Omental fat pad (tissue), 4 donors: ENCODE measurements around the gene ALAS1. TPM values are rescaled to one million over a fixed set of nuclear protein-coding genes. Genes with fewer than 3 reads are reported as not detected.

Experiments
- ATAC-seq: fragments of 150-250 bp; one replicate; pipeline ENCODE4 v1.9.1; 2016; ENCODE audit warnings: mild to moderate bottlenecking, moderate library complexity; ENCODE audit not compliant: low FRiP score
- DNase-seq: peaks from one replicate; pipeline ENCODE4 v3.0.0-alpha.2; 2019; ENCODE audit warnings: low spot score
- total RNA-seq, 4 donors: library from RNA; depleted of rRNA; stranded (reverse); fragments of >200 nt; gene quantifications; one replicate each; pipeline ENCODE4 v1.1.0, GENCODE V29; 2016
- TF ChIP-seq, protein P1 (sequence below), 3 donors: fragments of 450-650 bp; IDR thresholded peaks; one replicate each; pipeline ENCODE4 v1.5.1; 2016 to 2017; ENCODE audit warnings: antibody characterized with exemption in 3 of 3, mild to moderate bottlenecking in 3 of 3, moderate library complexity in 2 of 3

The ALAS1 gene
- total RNA-seq, 4 donors from 2014 or later = 29.3 to 79.7 (median 31.0) TPM

DNA sequence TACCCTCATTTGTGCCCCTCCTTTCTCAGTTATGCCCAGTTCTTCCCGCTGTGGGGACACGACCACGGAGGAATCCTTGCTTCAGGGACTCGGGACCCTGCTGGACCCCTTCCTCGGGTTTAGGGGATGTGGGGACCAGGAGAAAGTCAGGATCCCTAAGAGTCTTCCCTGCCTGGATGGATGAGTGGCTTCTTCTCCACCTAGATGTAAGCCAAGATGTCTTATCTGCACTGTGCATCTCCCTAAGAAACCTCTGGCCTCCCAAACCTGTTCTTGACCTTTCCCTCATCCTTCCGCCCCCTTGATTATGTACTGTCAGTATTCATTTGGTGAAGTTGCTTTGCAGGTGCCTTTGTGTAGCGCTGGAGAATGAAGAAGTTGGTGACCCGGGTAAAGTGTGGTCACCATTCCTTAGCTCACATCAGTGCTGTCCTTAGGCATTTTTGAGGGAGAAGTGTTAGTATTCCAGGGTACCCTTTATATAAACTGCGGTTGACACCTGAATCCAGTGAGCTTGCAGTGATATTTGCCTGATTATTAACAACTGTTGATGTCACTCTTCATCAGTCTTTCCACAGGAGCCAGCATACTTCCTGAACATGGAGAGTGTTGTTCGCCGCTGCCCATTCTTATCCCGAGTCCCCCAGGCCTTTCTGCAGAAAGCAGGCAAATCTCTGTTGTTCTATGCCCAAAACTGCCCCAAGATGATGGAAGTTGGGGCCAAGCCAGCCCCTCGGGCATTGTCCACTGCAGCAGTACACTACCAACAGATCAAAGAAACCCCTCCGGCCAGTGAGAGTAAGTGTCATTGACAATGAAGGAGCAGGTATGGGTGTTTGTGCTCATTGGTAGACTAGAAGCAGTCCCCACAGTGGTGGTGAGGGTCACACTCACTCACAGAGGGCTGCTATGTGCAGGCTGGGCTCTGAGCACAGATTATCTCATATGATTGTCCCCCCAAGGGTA, 966 bp downstream of the ALAS1 start:
- TF ChIP-seq, protein P1, sequence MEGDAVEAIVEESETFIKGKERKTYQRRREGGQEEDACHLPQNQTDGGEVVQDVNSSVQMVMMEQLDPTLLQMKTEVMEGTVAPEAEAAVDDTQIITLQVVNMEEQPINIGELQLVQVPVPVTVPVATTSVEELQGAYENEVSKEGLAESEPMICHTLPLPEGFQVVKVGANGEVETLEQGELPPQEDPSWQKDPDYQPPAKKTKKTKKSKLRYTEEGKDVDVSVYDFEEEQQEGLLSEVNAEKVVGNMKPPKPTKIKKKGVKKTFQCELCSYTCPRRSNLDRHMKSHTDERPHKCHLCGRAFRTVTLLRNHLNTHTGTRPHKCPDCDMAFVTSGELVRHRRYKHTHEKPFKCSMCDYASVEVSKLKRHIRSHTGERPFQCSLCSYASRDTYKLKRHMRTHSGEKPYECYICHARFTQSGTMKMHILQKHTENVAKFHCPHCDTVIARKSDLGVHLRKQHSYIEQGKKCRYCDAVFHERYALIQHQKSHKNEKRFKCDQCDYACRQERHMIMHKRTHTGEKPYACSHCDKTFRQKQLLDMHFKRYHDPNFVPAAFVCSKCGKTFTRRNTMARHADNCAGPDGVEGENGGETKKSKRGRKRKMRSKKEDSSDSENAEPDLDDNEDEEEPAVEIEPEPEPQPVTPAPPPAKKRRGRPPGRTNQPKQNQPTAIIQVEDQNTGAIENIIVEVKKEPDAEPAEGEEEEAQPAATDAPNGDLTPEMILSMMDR (IDR thresholded peaks at IDR 0.05) = no peak
- DNase-seq = no peak
- ATAC-seq = no peak

DNA sequence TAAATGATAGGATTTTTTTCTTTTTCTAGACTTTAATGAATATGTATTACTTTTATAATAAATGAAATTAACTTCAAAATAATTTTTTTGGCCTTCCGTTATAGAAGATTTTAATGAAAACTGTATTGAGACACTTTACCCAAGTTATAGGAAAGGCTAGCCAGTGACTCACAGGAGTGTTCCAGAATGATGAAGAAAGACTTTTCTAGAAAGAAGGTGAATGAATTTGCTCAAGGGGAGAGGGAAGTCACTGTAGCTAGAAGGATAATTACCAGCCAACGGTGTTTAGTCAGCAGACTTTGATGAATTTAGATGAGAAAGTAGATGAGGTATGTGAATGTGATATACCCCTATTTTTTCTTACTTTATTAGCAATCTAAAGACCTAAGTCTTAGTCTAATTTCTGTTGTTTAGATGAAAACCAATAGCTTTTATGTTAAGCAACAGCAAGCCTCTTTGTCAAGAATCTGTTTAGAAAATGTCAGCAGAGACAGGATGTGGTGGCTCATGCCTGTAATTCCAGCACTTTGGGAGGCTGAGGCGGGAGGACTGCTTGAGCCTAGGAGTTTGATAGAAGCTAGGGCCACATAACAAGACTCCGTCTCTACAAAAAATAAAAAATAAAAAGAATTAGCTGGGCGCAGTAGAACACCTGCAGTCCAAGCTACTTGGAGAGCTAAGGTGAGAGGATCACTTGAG, 3.2 kb downstream of the ALAS1 start:
- ATAC-seq = no peak
- DNase-seq = no peak
- TF ChIP-seq, protein P1 (IDR thresholded peaks at IDR 0.05) = no peak

DNA sequence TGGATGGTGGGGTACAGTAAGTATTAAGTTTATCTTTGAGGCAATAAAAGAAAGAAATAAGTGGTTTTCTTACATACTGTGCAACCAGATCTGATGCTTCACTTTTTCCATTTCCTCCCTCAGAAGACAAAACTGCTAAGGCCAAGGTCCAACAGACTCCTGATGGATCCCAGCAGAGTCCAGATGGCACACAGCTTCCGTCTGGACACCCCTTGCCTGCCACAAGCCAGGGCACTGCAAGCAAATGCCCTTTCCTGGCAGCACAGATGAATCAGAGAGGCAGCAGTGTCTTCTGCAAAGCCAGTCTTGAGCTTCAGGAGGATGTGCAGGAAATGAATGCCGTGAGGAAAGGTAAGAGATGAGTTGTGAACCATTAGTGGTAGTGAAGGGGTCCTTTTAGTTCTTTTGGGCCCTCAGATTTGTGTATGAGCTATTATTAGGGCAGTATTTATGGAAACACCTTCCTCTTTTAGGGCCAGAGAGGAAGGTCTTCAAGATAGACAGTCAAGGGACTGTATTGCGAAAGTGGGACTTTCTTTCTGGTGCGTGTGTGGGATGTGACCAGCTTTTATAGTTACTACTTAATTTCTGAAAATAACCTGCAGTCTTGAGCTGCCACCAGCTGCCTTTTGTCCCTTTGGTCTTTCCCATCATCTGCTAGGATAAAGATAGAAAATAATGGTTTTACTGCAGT, 4.6 kb downstream of the ALAS1 start:
- TF ChIP-seq, protein P1 (IDR thresholded peaks at IDR 0.05) = no peak
- ATAC-seq (no peak), DNase-seq (no peak)

- no peak for ATAC-seq
- TF ChIP-seq, protein P1 (IDR thresholded peaks at IDR 0.05) = no peak
Measured at GRCh38 chr3:52203701-52204100, 5.7 kb downstream of the ALAS1 start.

GRCh38 chr3:52204337-52205073, 6.5 kb downstream of the ALAS1 start:
- ATAC-seq = no peak
- TF ChIP-seq, protein P1 (IDR thresholded peaks at IDR 0.05) = no peak
- DNase-seq = no peak

More at GRCh38 chr3:52203701-52204100, 5.7 kb downstream of the ALAS1 start:
- no peak for DNase-seq

DNA sequence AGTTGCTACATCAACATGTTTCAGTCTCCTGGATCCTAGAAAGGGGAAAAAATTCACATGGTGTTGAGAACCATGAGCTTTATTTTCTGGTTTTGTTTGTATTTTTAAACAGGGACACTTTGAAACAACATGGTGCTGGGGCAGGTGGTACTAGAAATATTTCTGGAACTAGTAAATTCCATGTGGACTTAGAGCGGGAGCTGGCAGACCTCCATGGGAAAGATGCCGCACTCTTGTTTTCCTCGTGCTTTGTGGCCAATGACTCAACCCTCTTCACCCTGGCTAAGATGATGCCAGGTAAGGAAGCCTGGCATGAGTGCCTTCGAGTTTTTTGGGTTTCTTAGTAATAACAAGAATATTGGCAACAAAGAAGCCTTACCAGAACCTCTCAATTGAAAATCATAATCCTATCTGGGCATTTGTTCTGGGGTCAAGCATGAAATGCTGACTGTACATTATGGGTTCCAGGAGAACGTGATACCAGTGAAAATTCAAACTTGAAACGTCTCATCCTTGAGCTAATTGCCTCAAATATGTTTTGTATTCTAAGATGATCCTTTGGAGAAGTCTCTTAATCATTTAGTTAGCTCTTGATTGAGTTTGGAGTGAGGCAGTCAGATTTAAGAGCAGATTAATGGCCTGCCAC, 7.9 kb downstream of the ALAS1 start:
- TF ChIP-seq, protein P1 (IDR thresholded peaks at IDR 0.05) = no peak

More for the DNA sequence above, 7.9 kb downstream of the ALAS1 start:
- ATAC-seq (no peak), DNase-seq (no peak)
